Measurements from ENCODE around the gene CABLES1. TPM values are rescaled to one million over a fixed set of nuclear protein-coding genes. Genes with fewer than 3 reads are reported as not detected.

Gene CABLES1
- total and polyA plus RNA-seq, 2 of the 8 experiments (the other 6 are each of a cell fraction or from before 2014, with no cell fraction given), result 9.2 to 26.4 TPM

- H3K56ac ChIP-seq (replicated peaks; ENCODE audit: insufficient read length, low read depth, low read length), result no peak overlapping the region
- no peak overlapping the region for H3K4ac ChIP-seq (replicated peaks; ENCODE audit: insufficient read length, low read depth, low read length)
- peaks cover 2% of the 10 kb centered on the region in 2 experiments for H4K20me1 ChIP-seq (replicated peaks in 1 of 2; ENCODE audit: control insufficient read depth in 1 of 2, insufficient read depth in 2 of 2, low read length in 2 of 2)
- no peak overlapping the region for H3K18ac ChIP-seq (ENCODE audit: extremely low read depth, low read length)
- H2BK12ac ChIP-seq (ENCODE audit: low read depth, low read length), result no peak overlapping the region
- H4K5ac ChIP-seq (ENCODE audit: insufficient read length, low read depth, low read length), result no peak overlapping the region
- TF ChIP-seq SP2 (IDR thresholded peaks at IDR 0.05; ENCODE audit: low read length), result no peak
- TF ChIP-seq TCF12 (IDR thresholded peaks at IDR 0.05; ENCODE audit: low read depth, low read length), result no peak
- no peak for TF ChIP-seq SIN3A (conservative IDR thresholded peaks at IDR 0.05 in 1 of 2, IDR thresholded peaks at IDR 0.05 in 1 of 2; ENCODE audit: low read depth in 1 of 2, low read length in 2 of 2)
- no peak for TF ChIP-seq EZH2 (IDR thresholded peaks at IDR 0.05; ENCODE audit: low read depth, low read length, severe bottlenecking)
- no peak for TF ChIP-seq SAP30 (IDR thresholded peaks at IDR 0.05; ENCODE audit: insufficient read depth, insufficient replicate concordance, low read length)
- TF ChIP-seq CHD2 (IDR thresholded peaks at IDR 0.05; ENCODE audit: low read length), result no peak
- TF ChIP-seq CHD1 (IDR thresholded peaks at IDR 0.05; ENCODE audit: low read depth, low read length), result no peak
- TF ChIP-seq CBX8 (IDR thresholded peaks at IDR 0.05; ENCODE audit: borderline replicate concordance, low read depth, low read length), result no peak
- no peak for TF ChIP-seq SP4 (IDR thresholded peaks at IDR 0.05; ENCODE audit: low read length)
- TF ChIP-seq NRF1 (IDR thresholded peaks at IDR 0.05; ENCODE audit: low read depth, low read length), result no peak
- no peak for TF ChIP-seq TEAD4 (IDR thresholded peaks at IDR 0.05; ENCODE audit: low read depth, low read length)
- TF ChIP-seq TAF1 (IDR thresholded peaks at IDR 0.05; ENCODE audit: low read depth, low read length), result no peak
- H3K4me3 ChIP-seq (ENCODE audit: extremely low read depth in 1 of 4, insufficient read depth in 2 of 4, low read depth in 3 of 4, low read length in 4 of 4), result no peak overlapping the region
- no peak overlapping the region for H4K8ac ChIP-seq (ENCODE audit: extremely low read depth, insufficient read depth, low read length)
- H3K9me3 ChIP-seq (ENCODE audit: insufficient read depth in 2 of 2, low read depth in 1 of 2, low read length in 1 of 2), result no peaks in the 10 kb centered on the region; a peak in 1 of 4 replicates
- H3K4me2 ChIP-seq (ENCODE audit: insufficient read depth in 1 of 2, low read depth in 2 of 2, low read length in 2 of 2), result no peak overlapping the region
- H3K27me3 ChIP-seq (replicated peaks in 1 of 4; ENCODE audit: control insufficient read depth in 3 of 4, extremely low read depth in 1 of 4, insufficient read depth in 3 of 4, low read length in 3 of 4), result no peaks in the 10 kb centered on the region
- H2BK20ac ChIP-seq (ENCODE audit: low read length), result no peak overlapping the region
- no peak overlapping the region for H2BK15ac ChIP-seq (ENCODE audit: low read length)
- no peaks in the 10 kb centered on the region for H3K4me1 ChIP-seq (replicated peaks in 1 of 4; ENCODE audit: control insufficient read depth in 3 of 4, insufficient read depth in 4 of 4, low read length in 3 of 4)
- H4K91ac ChIP-seq (replicated peaks; ENCODE audit: insufficient read length, low read length), result no peak overlapping the region
- H3K9ac ChIP-seq (replicated peaks in 1 of 4; ENCODE audit: extremely low read depth in 1 of 4, low read depth in 3 of 4, low read length in 3 of 4), result no peak overlapping the region
- H2BK5ac ChIP-seq (ENCODE audit: low read depth, low read length), result no peak overlapping the region
- H3K23ac ChIP-seq (ENCODE audit: insufficient read length), result no peak overlapping the region
- H3K14ac ChIP-seq (ENCODE audit: insufficient read length), result no peak overlapping the region
- H3K23me2 ChIP-seq (ENCODE audit: low read depth, low read length), result no peaks in the 10 kb centered on the region; the same call in 1 of the 2 replicates
- H3K79me2 ChIP-seq (ENCODE audit: control insufficient read depth in 1 of 2, insufficient read depth in 2 of 2, low read length in 2 of 2), result no peaks in the 10 kb centered on the region
- peaks cover 0 to 31% (median 15%) of the 10 kb centered on the region in 4 experiments; a peak in 6 of 8 replicates for H3K36me3 ChIP-seq (ENCODE audit: control insufficient read depth in 2 of 4, insufficient read depth in 4 of 4, low read length in 3 of 4)
- H3K27ac ChIP-seq (ENCODE audit: low read depth, low read length), result no peak overlapping the region
- peaks cover 8% of the 10 kb centered on the region; the same call in 1 of the 2 replicates for H3K79me1 ChIP-seq (ENCODE audit: low read depth, low read length)
- FAIRE-seq (no peak), DNase-seq (ENCODE audit: low read depth in 1 of 2, low spot score in 2 of 2) (no peak)
- CTCF ChIA-PET (ENCODE audit: partially characterized antibody), result interaction anchor here (0.5 to 7.9 kb wide), 16 partner anchors 9 to 1034 kb away, joined by 3 to 59 read pairs (median 6); no protein-coding TSS in a partner anchor
- H2AFZ ChIP-seq (ENCODE audit: low read length), result no peak overlapping the region
- POLR2A ChIA-PET (ENCODE audit: partially characterized antibody), result interaction anchor here (1.4 kb wide), 1 partner anchor 8 kb away, joined by 5 read pairs; no protein-coding TSS in a partner anchor
- no peak overlapping the region for H2BK120ac ChIP-seq (replicated peaks; ENCODE audit: low read depth, low read length)
- no peak overlapping the region for H2AK5ac ChIP-seq (ENCODE audit: low read depth, low read length)
- WGBS, 2 experiments (ENCODE audit: extremely low coverage in 1 of 2, insufficient coverage in 1 of 2, insufficient read length in 1 of 2, insufficient replicate concordance in 2 of 2, low coverage in 1 of 2, low lambda C conversion rate in 2 of 2, missing lambda C conversion rate in 1 of 2), result 90% methylated on average over 3 of the region's 3 CpGs; no CpG with 5 or more reads in 1 of the 2 experiments
These were observed 76.9 kb downstream of the CABLES1 start for GRCh38 chr18:23212161-23212560.
